ENCODE measurements around the gene LRRC2.
"Not testable (repeated sequence)": the region's sequence is repeated elsewhere in the genome, so short reads cannot be mapped to it uniquely, and the experiment has no call there.

The LRRC2 gene

GRCh38 chr3:46548611-46549010, 17.5 kb downstream of the LRRC2 start:
- H3K79me1 ChIP-seq (replicated peaks; ENCODE audit: low read length, poor library complexity, severe bottlenecking); H3K27ac ChIP-seq (ENCODE audit: low read length, poor library complexity, severe bottlenecking); H3K14ac ChIP-seq (ENCODE audit: low read length in 2 of 2); H3K4me3 ChIP-seq (ENCODE audit: insufficient read depth in 1 of 2, low read depth in 1 of 2, low read length in 2 of 2); H2BK5ac ChIP-seq (ENCODE audit: low read depth, low read length, poor library complexity, severe bottlenecking); DNase-seq; H3K27me3 ChIP-seq (ENCODE audit: control insufficient read depth in 1 of 2, insufficient read depth in 1 of 2, low read length in 2 of 2); H3K18ac ChIP-seq (ENCODE audit: low read depth in 1 of 2, low read length in 2 of 2); H2BK120ac ChIP-seq (ENCODE audit: low read depth, low read length); H2AK5ac ChIP-seq (ENCODE audit: low read length, severe bottlenecking); H3K4me1 ChIP-seq (ENCODE audit: control insufficient read depth, insufficient read depth, low read depth, low read length); H3K9me3 ChIP-seq (ENCODE audit: control insufficient read depth, low read length); H3K9ac ChIP-seq (ENCODE audit: low read length); H3K23ac ChIP-seq (ENCODE audit: low read length in 2 of 2); H3K4me2 ChIP-seq (ENCODE audit: low read length, poor library complexity, severe bottlenecking); H3K4ac ChIP-seq (ENCODE audit: low read depth in 1 of 2, low read length in 2 of 2); H4K91ac ChIP-seq (ENCODE audit: low read length); H2BK12ac ChIP-seq (ENCODE audit: low read length in 2 of 2); H2AFZ ChIP-seq (ENCODE audit: low read depth, low read length); H4K8ac ChIP-seq (ENCODE audit: low read length): not testable (repeated sequence)
- WGBS: 100% methylated on average over 3 of the region's 3 CpGs
- Histone ChIP-seq H2BK15ac (ENCODE audit: low read depth, poor library complexity, severe bottlenecking) (peak overlapping the region; percentile 40), H3K36me3 (ENCODE audit: control insufficient read depth in 1 of 2, insufficient read depth in 2 of 2, low read depth in 1 of 2, low read length in 2 of 2) (peaks cover 0 to 19% of the 10 kb centered on the region in 2 experiments)

GRCh38 chr3:46546896-46547440, 19.1 kb downstream of the LRRC2 start:
- no peak overlapping the region for H2BK12ac ChIP-seq (ENCODE audit: low read length in 2 of 2)

DNA sequence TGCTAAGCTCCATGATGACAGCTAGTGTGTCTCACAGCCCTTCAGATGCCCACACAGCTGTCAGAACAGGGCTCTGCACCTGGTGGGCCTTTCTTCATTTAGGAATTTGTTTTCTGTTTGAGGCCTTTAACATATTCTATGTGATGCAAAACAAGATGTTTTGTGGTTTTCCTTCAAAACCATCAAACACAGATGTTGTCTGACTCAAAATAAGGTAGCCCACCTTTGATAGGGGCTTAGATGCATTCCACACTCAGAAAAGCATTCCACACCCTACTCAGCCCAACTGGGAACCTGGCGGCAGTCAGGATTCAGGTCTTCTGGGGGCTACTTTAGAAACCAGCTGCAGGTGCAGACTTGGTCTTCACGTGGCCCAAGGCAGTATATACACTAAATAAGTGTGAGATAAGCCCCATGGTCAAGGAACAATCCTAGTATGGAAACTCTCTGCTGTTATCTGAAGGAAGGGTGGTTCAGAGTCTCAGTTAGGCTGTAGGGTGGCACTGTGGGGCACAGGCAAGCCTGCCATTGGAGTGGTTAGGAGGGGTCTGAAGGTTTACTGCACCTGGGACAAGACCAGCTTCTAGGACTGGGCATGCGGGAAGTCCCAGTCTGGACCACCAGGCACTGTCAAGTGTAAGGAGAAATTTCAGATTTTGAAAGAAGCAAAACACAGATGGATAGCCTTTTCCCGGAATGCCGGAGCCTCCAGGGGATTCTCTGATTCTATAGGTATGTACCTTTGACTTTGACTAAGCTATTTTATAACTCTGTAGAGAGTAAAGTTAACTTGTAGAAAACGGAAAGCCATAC, 20.1 kb downstream of the LRRC2 start:
- Histone ChIP-seq H3K9ac (ENCODE audit: low read length) (no peak overlapping the region), H3K23ac (ENCODE audit: low read length in 2 of 2) (no peak overlapping the region), H3K9me3 (ENCODE audit: control insufficient read depth, low read length) (no peaks in the 10 kb centered on the region), H3K79me1 (replicated peaks; ENCODE audit: low read length, poor library complexity, severe bottlenecking) (no peaks in the 10 kb centered on the region), H3K27me3 (ENCODE audit: control insufficient read depth in 1 of 2, insufficient read depth in 1 of 2, low read length in 2 of 2) (no peaks in the 10 kb centered on the region), H2BK120ac (ENCODE audit: low read depth, low read length) (no peak overlapping the region), H2AK5ac (ENCODE audit: low read length, severe bottlenecking) (no peak overlapping the region), H2BK12ac (ENCODE audit: low read length in 2 of 2) (no peak overlapping the region), H3K4me2 (ENCODE audit: low read length, poor library complexity, severe bottlenecking) (no peak overlapping the region), H2AFZ (ENCODE audit: low read depth, low read length) (no peak overlapping the region), H4K8ac (ENCODE audit: low read length) (no peak overlapping the region), H2BK15ac (ENCODE audit: low read depth, poor library complexity, severe bottlenecking) (no peak overlapping the region), H3K27ac (ENCODE audit: low read length, poor library complexity, severe bottlenecking) (no peak overlapping the region), H2BK5ac (ENCODE audit: low read depth, low read length, poor library complexity, severe bottlenecking) (no peak overlapping the region), H3K4ac (ENCODE audit: low read depth in 1 of 2, low read length in 2 of 2) (no peak overlapping the region), H4K91ac (ENCODE audit: low read length) (no peak overlapping the region), H3K14ac (ENCODE audit: low read length in 2 of 2) (no peak overlapping the region), H3K4me3 (ENCODE audit: insufficient read depth in 1 of 2, low read depth in 1 of 2, low read length in 2 of 2) (no peak overlapping the region), H3K18ac (ENCODE audit: low read depth in 1 of 2, low read length in 2 of 2) (no peak overlapping the region), H3K36me3 (ENCODE audit: control insufficient read depth in 1 of 2, insufficient read depth in 2 of 2, low read depth in 1 of 2, low read length in 2 of 2) (peaks cover 0 to 17% of the 10 kb centered on the region in 2 experiments), H3K4me1 (ENCODE audit: control insufficient read depth, insufficient read depth, low read depth, low read length) (peaks cover 2% of the 10 kb centered on the region)
- no peak for DNase-seq
- WGBS: 86% methylated on average over 6 of the region's 6 CpGs

More at GRCh38 chr3:46546896-46547440, 19.1 kb downstream of the LRRC2 start:
- H3K9me3 ChIP-seq (ENCODE audit: control insufficient read depth, low read length): no peaks in the 10 kb centered on the region
- no peaks in the 10 kb centered on the region for H3K27me3 ChIP-seq (ENCODE audit: control insufficient read depth in 1 of 2, insufficient read depth in 1 of 2, low read length in 2 of 2)
- H2AK5ac ChIP-seq (ENCODE audit: low read length, severe bottlenecking): no peak overlapping the region
- H2BK120ac ChIP-seq (ENCODE audit: low read depth, low read length): no peak overlapping the region
- no peak overlapping the region for H3K4me2 ChIP-seq (ENCODE audit: low read length, poor library complexity, severe bottlenecking)
- H3K9ac ChIP-seq (ENCODE audit: low read length): no peak overlapping the region
- no peaks in the 10 kb centered on the region for H3K79me1 ChIP-seq (replicated peaks; ENCODE audit: low read length, poor library complexity, severe bottlenecking)
- no peak overlapping the region for H4K8ac ChIP-seq (ENCODE audit: low read length)
- H3K4me3 ChIP-seq (ENCODE audit: insufficient read depth in 1 of 2, low read depth in 1 of 2, low read length in 2 of 2): no peak overlapping the region
- no peak overlapping the region for H3K14ac ChIP-seq (ENCODE audit: low read length in 2 of 2)
- H4K91ac ChIP-seq (ENCODE audit: low read length): no peak overlapping the region
- no peak overlapping the region for H2BK5ac ChIP-seq (ENCODE audit: low read depth, low read length, poor library complexity, severe bottlenecking)
- H3K23ac ChIP-seq (ENCODE audit: low read length in 2 of 2): no peak overlapping the region
- no peak overlapping the region for H3K27ac ChIP-seq (ENCODE audit: low read length, poor library complexity, severe bottlenecking)
- no peak overlapping the region for H2AFZ ChIP-seq (ENCODE audit: low read depth, low read length)
- H3K18ac ChIP-seq (ENCODE audit: low read depth in 1 of 2, low read length in 2 of 2): no peak overlapping the region
- H3K4me1 ChIP-seq (ENCODE audit: control insufficient read depth, insufficient read depth, low read depth, low read length): peaks cover 2% of the 10 kb centered on the region
- H3K4ac ChIP-seq (ENCODE audit: low read depth in 1 of 2, low read length in 2 of 2): no peak overlapping the region
- no CpG with 5 or more reads among the region's 1 CpG for WGBS
- peaks cover 0 to 19% of the 10 kb centered on the region in 2 experiments for H3K36me3 ChIP-seq (ENCODE audit: control insufficient read depth in 1 of 2, insufficient read depth in 2 of 2, low read depth in 1 of 2, low read length in 2 of 2)
- DNase-seq: no peak
- no peak overlapping the region for H2BK15ac ChIP-seq (ENCODE audit: low read depth, poor library complexity, severe bottlenecking)

GRCh38 chr3:46544771-46545503, 21.2 kb downstream of the LRRC2 start:
- no peak overlapping the region for H3K4me2 ChIP-seq (ENCODE audit: low read length, poor library complexity, severe bottlenecking)
- H3K14ac ChIP-seq (ENCODE audit: low read length in 2 of 2): peak overlapping the region in 1 of 2 experiments; percentile 31
- no peak overlapping the region for H3K27ac ChIP-seq (ENCODE audit: low read length, poor library complexity, severe bottlenecking)
- no peak overlapping the region for H2BK12ac ChIP-seq (ENCODE audit: low read length in 2 of 2)
- no peak overlapping the region for H4K91ac ChIP-seq (ENCODE audit: low read length)
- H3K79me1 ChIP-seq (replicated peaks; ENCODE audit: low read length, poor library complexity, severe bottlenecking): no peaks in the 10 kb centered on the region
- no peaks in the 10 kb centered on the region for H3K9me3 ChIP-seq (ENCODE audit: control insufficient read depth, low read length)
- no peak overlapping the region for H2BK5ac ChIP-seq (ENCODE audit: low read depth, low read length, poor library complexity, severe bottlenecking)
- no peak overlapping the region for H2BK120ac ChIP-seq (ENCODE audit: low read depth, low read length)
- no peak overlapping the region for H2BK15ac ChIP-seq (ENCODE audit: low read depth, poor library complexity, severe bottlenecking)
- no peak overlapping the region for H3K4ac ChIP-seq (ENCODE audit: low read depth in 1 of 2, low read length in 2 of 2)
- peaks cover 2% of the 10 kb centered on the region for H3K4me1 ChIP-seq (ENCODE audit: control insufficient read depth, insufficient read depth, low read depth, low read length)
- DNase-seq: no peak
- H3K23ac ChIP-seq (ENCODE audit: low read length in 2 of 2): no peak overlapping the region
- no peak overlapping the region for H3K4me3 ChIP-seq (ENCODE audit: insufficient read depth in 1 of 2, low read depth in 1 of 2, low read length in 2 of 2)
- H2AK5ac ChIP-seq (ENCODE audit: low read length, severe bottlenecking): no peak overlapping the region
- H3K27me3 ChIP-seq (ENCODE audit: control insufficient read depth in 1 of 2, insufficient read depth in 1 of 2, low read length in 2 of 2): no peaks in the 10 kb centered on the region
- peak overlapping the region; percentile 52 for H2AFZ ChIP-seq (ENCODE audit: low read depth, low read length)
- H4K8ac ChIP-seq (ENCODE audit: low read length): no peak overlapping the region
- 93% methylated on average over 15 of the region's 17 CpGs for WGBS
- peaks cover 0 to 10% of the 10 kb centered on the region in 2 experiments for H3K36me3 ChIP-seq (ENCODE audit: control insufficient read depth in 1 of 2, insufficient read depth in 2 of 2, low read depth in 1 of 2, low read length in 2 of 2)
- no peak overlapping the region for H3K18ac ChIP-seq (ENCODE audit: low read depth in 1 of 2, low read length in 2 of 2)
- no peak overlapping the region for H3K9ac ChIP-seq (ENCODE audit: low read length)
